ENCODE data around the gene C13orf42. TPM values are rescaled to one million over a fixed set of nuclear protein-coding genes. Genes with fewer than 3 reads are reported as not detected.

C13orf42 gene
- 0.04 TPM for polyA plus RNA-seq (2013, experiment 1 of 2)
- polyA plus RNA-seq (2013, experiment 2 of 2) = 0.01 TPM

- peak within 1 kb of the TSS; percentile 25 for H3K18ac ChIP-seq (ENCODE audit: low read length)
- no peak within 1 kb of the TSS for H3K23ac ChIP-seq (ENCODE audit: low read depth, low read length, poor library complexity)
- no peak within 1 kb of the TSS for H3K4me3 ChIP-seq (ENCODE audit: low read length in 2 of 2)
- no peak within 1 kb of the TSS for H4K91ac ChIP-seq (ENCODE audit: low read depth, low read length, poor library complexity)
- no peaks in the 10 kb centered on the region for H3K4me1 ChIP-seq (ENCODE audit: control insufficient read depth in 2 of 2, insufficient read depth in 1 of 2, low read depth in 1 of 2, low read length in 2 of 2)
- H3K4ac ChIP-seq (ENCODE audit: low read length) = no peak within 1 kb of the TSS
- no peak within 1 kb of the TSS for H2BK15ac ChIP-seq (ENCODE audit: low read length)
- no peak within 1 kb of the TSS for H3K27ac ChIP-seq (replicated peaks; ENCODE audit: low read length)
- H4K8ac ChIP-seq (ENCODE audit: low read depth, low read length) = no peak within 1 kb of the TSS
- no peaks in the 10 kb centered on the region for H3K79me1 ChIP-seq (ENCODE audit: low read depth, low read length)
- no peak within 1 kb of the TSS for H2AFZ ChIP-seq (ENCODE audit: low read length)
- WGBS, 2 donors (ENCODE audit: extremely low coverage in 2 of 2, insufficient read length in 2 of 2, insufficient replicate concordance in 1 of 2) = no CpG with 5 or more reads among the region's 9 CpGs
- H3K27me3 ChIP-seq (ENCODE audit: control insufficient read depth in 3 of 3, insufficient read depth in 3 of 3, low read depth in 1 of 3, low read length in 3 of 3) = peaks cover 0 to 13% (median 0%) of the 10 kb centered on the region in 3 experiments
- H3K36me3 ChIP-seq (replicated peaks in 1 of 2; ENCODE audit: control insufficient read depth in 2 of 2, insufficient read depth in 2 of 2, low read length in 2 of 2) = no peaks in the 10 kb centered on the region
- H2AK5ac ChIP-seq (ENCODE audit: low read depth, low read length) = no peak within 1 kb of the TSS
- no peak within 1 kb of the TSS for H3K4me2 ChIP-seq (ENCODE audit: insufficient read depth, low read length, poor library complexity, severe bottlenecking)
- no peak within 1 kb of the TSS for H2BK12ac ChIP-seq (ENCODE audit: low read length)
- H2BK5ac ChIP-seq (ENCODE audit: low read length) = no peak within 1 kb of the TSS
- H3K9ac ChIP-seq (ENCODE audit: low read depth, low read length, poor library complexity) = no peak within 1 kb of the TSS
- no peaks in the 10 kb centered on the region for H3K9me3 ChIP-seq (replicated peaks in 1 of 2; ENCODE audit: control insufficient read depth in 2 of 2, insufficient read depth in 1 of 2, low read depth in 1 of 2, low read length in 2 of 2)
- H3K14ac ChIP-seq (ENCODE audit: low read length) = no peak within 1 kb of the TSS
- H2BK120ac ChIP-seq (ENCODE audit: low read depth, low read length) = no peak within 1 kb of the TSS
- DNase-seq (ENCODE audit: low spot score) = no peak
Measured at GRCh38 chr13:51111174-51111573, at the start of gene C13orf42. TSS of gene C13orf42 (minus strand) at chr13:51111274. CDS start at chr13:51111209, 65 bp downstream.

- Histone ChIP-seq H2BK120ac (ENCODE audit: low read depth, low read length) (no peak overlapping the region), H3K23ac (ENCODE audit: low read depth, low read length, poor library complexity) (no peak overlapping the region), H3K18ac (ENCODE audit: low read length) (no peak overlapping the region), H3K4me3 (ENCODE audit: low read length in 2 of 2) (no peak overlapping the region), H3K4me2 (ENCODE audit: insufficient read depth, low read length, poor library complexity, severe bottlenecking) (no peak overlapping the region), H3K9me3 (replicated peaks in 1 of 2; ENCODE audit: control insufficient read depth in 2 of 2, insufficient read depth in 1 of 2, low read depth in 1 of 2, low read length in 2 of 2) (no peaks in the 10 kb centered on the region), H2AFZ (ENCODE audit: low read length) (no peak overlapping the region), H4K91ac (ENCODE audit: low read depth, low read length, poor library complexity) (no peak overlapping the region), H3K14ac (ENCODE audit: low read length) (no peak overlapping the region), H3K27ac (replicated peaks; ENCODE audit: low read length) (no peak overlapping the region), H2BK5ac (ENCODE audit: low read length) (no peak overlapping the region), H2BK15ac (ENCODE audit: low read length) (no peak overlapping the region), H2AK5ac (ENCODE audit: low read depth, low read length) (no peak overlapping the region), H3K27me3 (ENCODE audit: control insufficient read depth in 3 of 3, insufficient read depth in 3 of 3, low read depth in 1 of 3, low read length in 3 of 3) (peaks cover 0 to 6% (median 0%) of the 10 kb centered on the region in 3 experiments), H3K79me1 (ENCODE audit: low read depth, low read length) (no peaks in the 10 kb centered on the region), H3K9ac (ENCODE audit: low read depth, low read length, poor library complexity) (no peak overlapping the region), H3K4me1 (ENCODE audit: control insufficient read depth in 2 of 2, insufficient read depth in 1 of 2, low read depth in 1 of 2, low read length in 2 of 2) (no peaks in the 10 kb centered on the region), H4K8ac (ENCODE audit: low read depth, low read length) (no peak overlapping the region), H3K4ac (ENCODE audit: low read length) (no peak overlapping the region), H2BK12ac (ENCODE audit: low read length) (no peak overlapping the region), H3K36me3 (replicated peaks in 1 of 2; ENCODE audit: control insufficient read depth in 2 of 2, insufficient read depth in 2 of 2, low read length in 2 of 2) (no peaks in the 10 kb centered on the region)
- no peak for DNase-seq (ENCODE audit: low spot score)
- WGBS, 2 donors (ENCODE audit: extremely low coverage in 2 of 2, insufficient read length in 2 of 2, insufficient replicate concordance in 1 of 2) = no CpG with 5 or more reads among the region's 4 CpGs
Measured at GRCh38 chr13:51158880-51159518, 47.9 kb upstream of the C13orf42 start.

DNA sequence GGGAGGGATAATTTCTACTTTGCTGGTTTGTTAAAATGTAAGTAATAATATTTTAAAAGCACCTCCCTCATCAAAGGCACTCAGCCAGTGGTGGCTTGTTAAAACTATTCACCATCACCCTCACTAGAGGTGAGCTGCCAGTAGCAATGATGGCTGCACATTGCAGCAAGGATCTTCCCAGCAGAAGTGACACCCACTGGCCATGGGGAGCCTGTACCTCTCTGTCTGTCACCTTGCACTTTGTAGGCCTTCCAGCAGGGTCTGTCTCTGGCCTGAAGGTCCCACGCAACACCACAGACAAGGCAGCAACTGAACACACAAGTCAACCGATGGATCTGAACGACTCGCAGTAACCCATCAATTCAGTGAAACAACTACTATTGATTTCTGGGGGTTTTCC, 47.3 kb upstream of the C13orf42 start:
- no peak overlapping the region for H3K14ac ChIP-seq (ENCODE audit: low read length)
- no peaks in the 10 kb centered on the region for H3K36me3 ChIP-seq (replicated peaks in 1 of 2; ENCODE audit: control insufficient read depth in 2 of 2, insufficient read depth in 2 of 2, low read length in 2 of 2)
- no peak overlapping the region for H3K4me2 ChIP-seq (ENCODE audit: insufficient read depth, low read length, poor library complexity, severe bottlenecking)
- no peak overlapping the region for H2BK120ac ChIP-seq (ENCODE audit: low read depth, low read length)
- no peak overlapping the region for H3K18ac ChIP-seq (ENCODE audit: low read length)
- no peak overlapping the region for H3K23ac ChIP-seq (ENCODE audit: low read depth, low read length, poor library complexity)
- H3K4me1 ChIP-seq (ENCODE audit: control insufficient read depth in 2 of 2, insufficient read depth in 1 of 2, low read depth in 1 of 2, low read length in 2 of 2) = no peaks in the 10 kb centered on the region
- H2BK12ac ChIP-seq (ENCODE audit: low read length) = no peak overlapping the region
- H3K9me3 ChIP-seq (replicated peaks in 1 of 2; ENCODE audit: control insufficient read depth in 2 of 2, insufficient read depth in 1 of 2, low read depth in 1 of 2, low read length in 2 of 2) = no peaks in the 10 kb centered on the region
- H4K91ac ChIP-seq (ENCODE audit: low read depth, low read length, poor library complexity) = no peak overlapping the region
- peaks cover 0 to 6% (median 0%) of the 10 kb centered on the region in 3 experiments for H3K27me3 ChIP-seq (ENCODE audit: control insufficient read depth in 3 of 3, insufficient read depth in 3 of 3, low read depth in 1 of 3, low read length in 3 of 3)
- H3K27ac ChIP-seq (replicated peaks; ENCODE audit: low read length) = no peak overlapping the region
- H3K4ac ChIP-seq (ENCODE audit: low read length) = no peak overlapping the region
- DNase-seq (ENCODE audit: low spot score) = no peak
- H3K4me3 ChIP-seq (ENCODE audit: low read length in 2 of 2) = no peak overlapping the region
- no peak overlapping the region for H4K8ac ChIP-seq (ENCODE audit: low read depth, low read length)
- H2AFZ ChIP-seq (ENCODE audit: low read length) = no peak overlapping the region
- no CpG with 5 or more reads among the region's 4 CpGs for whole genome bisulfite sequencing, 2 donors (ENCODE audit: extremely low coverage in 2 of 2, insufficient read length in 2 of 2, insufficient replicate concordance in 1 of 2)
- H2AK5ac ChIP-seq (ENCODE audit: low read depth, low read length) = peak overlapping the region; percentile 8
- H2BK15ac ChIP-seq (ENCODE audit: low read length) = no peak overlapping the region
- no peak overlapping the region for H2BK5ac ChIP-seq (ENCODE audit: low read length)
- H3K9ac ChIP-seq (ENCODE audit: low read depth, low read length, poor library complexity) = no peak overlapping the region
- H3K79me1 ChIP-seq (ENCODE audit: low read depth, low read length) = no peaks in the 10 kb centered on the region

- no peaks in the 10 kb centered on the region for H3K27me3 ChIP-seq (ENCODE audit: control insufficient read depth in 3 of 3, insufficient read depth in 3 of 3, low read depth in 1 of 3, low read length in 3 of 3)
- WGBS, 2 donors (ENCODE audit: extremely low coverage in 2 of 2, insufficient read length in 2 of 2, insufficient replicate concordance in 1 of 2) = no CpG with 5 or more reads among the region's 3 CpGs
Measured at GRCh38 chr13:51156648-51157047, 45.6 kb upstream of the C13orf42 start.

More at GRCh38 chr13:51156648-51157047, 45.6 kb upstream of the C13orf42 start:
- no peak overlapping the region for H3K23ac ChIP-seq (ENCODE audit: low read depth, low read length, poor library complexity)
- no peak overlapping the region for H3K27ac ChIP-seq (replicated peaks; ENCODE audit: low read length)
- H3K9me3 ChIP-seq (replicated peaks in 1 of 2; ENCODE audit: control insufficient read depth in 2 of 2, insufficient read depth in 1 of 2, low read depth in 1 of 2, low read length in 2 of 2) = no peaks in the 10 kb centered on the region
- H2BK120ac ChIP-seq (ENCODE audit: low read depth, low read length) = no peak overlapping the region
- H2AK5ac ChIP-seq (ENCODE audit: low read depth, low read length) = no peak overlapping the region
- no peak overlapping the region for H2BK12ac ChIP-seq (ENCODE audit: low read length)
- H2AFZ ChIP-seq (ENCODE audit: low read length) = no peak overlapping the region
- no peaks in the 10 kb centered on the region for H3K79me1 ChIP-seq (ENCODE audit: low read depth, low read length)
- no peak overlapping the region for H4K91ac ChIP-seq (ENCODE audit: low read depth, low read length, poor library complexity)
- no peak overlapping the region for H3K4me3 ChIP-seq (ENCODE audit: low read length in 2 of 2)
- no peak overlapping the region for H2BK5ac ChIP-seq (ENCODE audit: low read length)
- no peak overlapping the region for H3K4me2 ChIP-seq (ENCODE audit: insufficient read depth, low read length, poor library complexity, severe bottlenecking)
- H3K4ac ChIP-seq (ENCODE audit: low read length) = no peak overlapping the region
- H2BK15ac ChIP-seq (ENCODE audit: low read length) = no peak overlapping the region
- H3K4me1 ChIP-seq (ENCODE audit: control insufficient read depth in 2 of 2, insufficient read depth in 1 of 2, low read depth in 1 of 2, low read length in 2 of 2) = no peaks in the 10 kb centered on the region
- DNase-seq (ENCODE audit: low spot score) = no peak
- no peak overlapping the region for H3K18ac ChIP-seq (ENCODE audit: low read length)
- no peak overlapping the region for H3K14ac ChIP-seq (ENCODE audit: low read length)
- H3K9ac ChIP-seq (ENCODE audit: low read depth, low read length, poor library complexity) = no peak overlapping the region
- no peaks in the 10 kb centered on the region for H3K36me3 ChIP-seq (replicated peaks in 1 of 2; ENCODE audit: control insufficient read depth in 2 of 2, insufficient read depth in 2 of 2, low read length in 2 of 2)
- H4K8ac ChIP-seq (ENCODE audit: low read depth, low read length) = no peak overlapping the region
